HG03095 (cell line): ENCODE measurements around the gene FARP2.
"Not testable (repeated sequence)": the region's sequence is repeated elsewhere in the genome, so short reads cannot be mapped to it uniquely, and the experiment has no call there.

Source experiments
- ATAC-seq: cut with Tn5 transposase; IDR thresholded peaks from one replicate; pipeline ENCODE4 v1.9.1; 2021; ENCODE audit warnings: moderate library complexity; ENCODE audit not compliant: unreplicated experiment

The FARP2 gene, protein sequence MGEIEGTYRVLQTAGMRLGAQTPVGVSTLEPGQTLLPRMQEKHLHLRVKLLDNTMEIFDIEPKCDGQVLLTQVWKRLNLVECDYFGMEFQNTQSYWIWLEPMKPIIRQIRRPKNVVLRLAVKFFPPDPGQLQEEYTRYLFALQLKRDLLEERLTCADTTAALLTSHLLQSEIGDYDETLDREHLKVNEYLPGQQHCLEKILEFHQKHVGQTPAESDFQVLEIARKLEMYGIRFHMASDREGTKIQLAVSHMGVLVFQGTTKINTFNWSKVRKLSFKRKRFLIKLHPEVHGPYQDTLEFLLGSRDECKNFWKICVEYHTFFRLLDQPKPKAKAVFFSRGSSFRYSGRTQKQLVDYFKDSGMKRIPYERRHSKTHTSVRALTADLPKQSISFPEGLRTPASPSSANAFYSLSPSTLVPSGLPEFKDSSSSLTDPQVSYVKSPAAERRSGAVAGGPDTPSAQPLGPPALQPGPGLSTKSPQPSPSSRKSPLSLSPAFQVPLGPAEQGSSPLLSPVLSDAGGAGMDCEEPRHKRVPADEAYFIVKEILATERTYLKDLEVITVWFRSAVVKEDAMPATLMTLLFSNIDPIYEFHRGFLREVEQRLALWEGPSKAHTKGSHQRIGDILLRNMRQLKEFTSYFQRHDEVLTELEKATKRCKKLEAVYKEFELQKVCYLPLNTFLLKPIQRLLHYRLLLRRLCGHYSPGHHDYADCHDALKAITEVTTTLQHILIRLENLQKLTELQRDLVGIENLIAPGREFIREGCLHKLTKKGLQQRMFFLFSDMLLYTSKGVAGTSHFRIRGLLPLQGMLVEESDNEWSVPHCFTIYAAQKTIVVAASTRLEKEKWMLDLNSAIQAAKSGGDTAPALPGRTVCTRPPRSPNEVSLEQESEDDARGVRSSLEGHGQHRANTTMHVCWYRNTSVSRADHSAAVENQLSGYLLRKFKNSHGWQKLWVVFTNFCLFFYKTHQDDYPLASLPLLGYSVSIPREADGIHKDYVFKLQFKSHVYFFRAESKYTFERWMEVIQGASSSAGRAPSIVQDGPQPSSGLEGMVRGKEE

GRCh38 chr2:241355983-241356870, at the start of gene FARP2:
FARP2 (plus strand) TSS chr2:241356285; CDS start chr2:241373108, 16,823 bp downstream.
- ATAC-seq = peak; percentile 77

- ATAC-seq = no peak
Observed at GRCh38 chr2:241307055-241307454, 49.0 kb upstream of the FARP2 start.

DNA sequence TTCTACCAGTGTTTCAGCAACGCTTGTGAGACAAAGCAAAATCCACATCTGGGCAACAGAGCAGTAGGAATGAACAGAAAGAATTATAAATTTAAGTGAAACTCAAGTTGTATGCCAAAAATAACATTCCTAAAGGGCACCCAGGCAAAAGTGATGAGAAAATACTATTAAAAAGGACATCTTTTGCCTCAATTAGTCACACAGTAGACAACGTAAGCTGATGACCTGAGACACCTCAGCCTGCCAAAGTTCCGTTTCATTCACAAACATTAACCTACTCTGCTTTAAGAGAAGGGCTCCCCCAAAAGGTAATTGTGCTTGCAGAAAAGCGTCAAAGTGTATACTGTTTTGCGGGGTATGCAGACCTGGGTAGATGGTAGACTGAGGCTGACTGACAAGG, 47.8 kb upstream of the FARP2 start:
- no peak for ATAC-seq

DNA sequence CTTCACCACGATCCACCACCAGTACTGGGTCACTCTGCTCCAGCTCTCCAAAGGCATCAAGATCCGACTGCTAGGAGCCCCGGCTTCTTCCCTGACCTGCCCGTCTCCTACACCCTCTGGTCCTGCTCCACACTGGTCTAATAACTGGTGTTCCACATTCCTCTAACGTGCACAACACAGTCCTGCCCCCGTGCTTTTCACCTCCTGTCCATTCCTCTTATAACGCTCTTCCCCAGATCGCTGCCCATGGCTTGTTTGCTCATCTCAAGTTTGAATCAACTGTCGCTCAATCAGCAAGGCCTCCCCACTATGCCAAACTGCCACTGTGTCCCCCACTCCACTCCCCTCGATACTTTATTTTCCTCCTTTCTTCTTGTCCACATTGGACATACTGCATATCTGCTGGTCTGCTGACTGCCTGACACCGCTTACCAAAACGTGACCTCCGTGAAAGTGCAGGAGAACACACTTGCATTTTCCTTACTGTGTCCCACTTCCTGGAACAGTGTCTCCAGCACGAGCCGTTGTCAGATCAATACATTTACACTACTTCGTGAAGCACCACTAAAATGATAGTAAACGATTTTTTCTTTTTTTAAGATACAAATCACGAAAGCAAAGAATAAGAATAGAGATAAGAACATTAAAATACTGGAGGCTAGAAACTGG, 47.1 kb upstream of the FARP2 start:
- no peak for ATAC-seq

- ATAC-seq = peak; percentile 43
Observed at GRCh38 chr2:241309684-241310117, 46.4 kb upstream of the FARP2 start.

- ATAC-seq = no peak
Observed at GRCh38 chr2:241310917-241311566, 45.0 kb upstream of the FARP2 start.

- no peak for ATAC-seq
Observed at GRCh38 chr2:241312082-241312481, 44.0 kb upstream of the FARP2 start.

GRCh38 chr2:241313543-241314095, 42.5 kb upstream of the FARP2 start:
- no peak for ATAC-seq

DNA sequence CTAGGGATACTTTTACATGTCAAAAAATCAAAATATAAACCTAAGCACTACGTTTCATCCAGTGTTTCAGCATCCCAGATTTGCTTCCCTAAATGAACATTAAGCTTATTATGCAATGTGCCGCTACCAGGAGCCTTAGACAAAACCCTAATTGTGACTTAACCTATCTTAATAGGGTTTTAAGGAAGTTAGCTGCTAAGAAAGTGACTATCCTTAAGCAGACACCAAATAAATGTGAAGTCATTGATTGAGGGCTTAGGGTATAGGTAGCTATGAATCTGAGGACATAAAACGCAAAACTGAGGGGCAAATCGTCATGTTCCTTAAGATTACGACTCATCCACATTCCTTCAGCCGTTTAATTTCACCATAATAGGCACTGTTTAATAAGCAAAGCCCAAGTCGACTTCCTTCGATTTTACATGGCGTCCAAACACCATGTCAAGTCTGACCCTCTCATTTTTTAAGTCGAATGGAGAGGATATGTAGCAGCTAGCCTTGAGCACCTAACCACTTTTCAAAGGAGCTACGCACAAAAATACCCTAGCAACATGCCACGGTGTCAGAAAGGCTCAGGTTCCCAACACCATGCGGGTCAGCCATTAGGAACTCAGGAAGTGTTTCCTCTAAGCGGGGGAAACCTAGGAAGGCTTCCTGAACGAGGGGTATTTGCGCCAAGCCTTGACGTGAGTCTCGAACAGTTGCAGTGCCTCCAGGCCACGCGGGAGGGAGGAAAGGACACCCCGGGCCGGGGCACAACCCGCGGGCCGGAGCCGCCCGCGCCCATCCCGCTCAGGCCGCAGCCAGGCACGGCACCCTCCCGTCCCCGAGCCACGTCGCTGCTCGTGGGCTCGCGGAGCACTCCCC, 41.6 kb upstream of the FARP2 start:
- no peak for ATAC-seq

GRCh38 chr2:241315093-241315878, 40.8 kb upstream of the FARP2 start, which contains the start of gene HDLBP:
HDLBP (minus strand) TSS chr2:241315672; CDS start chr2:241266869, 48,803 bp downstream.
- peak; percentile 67 for ATAC-seq

DNA sequence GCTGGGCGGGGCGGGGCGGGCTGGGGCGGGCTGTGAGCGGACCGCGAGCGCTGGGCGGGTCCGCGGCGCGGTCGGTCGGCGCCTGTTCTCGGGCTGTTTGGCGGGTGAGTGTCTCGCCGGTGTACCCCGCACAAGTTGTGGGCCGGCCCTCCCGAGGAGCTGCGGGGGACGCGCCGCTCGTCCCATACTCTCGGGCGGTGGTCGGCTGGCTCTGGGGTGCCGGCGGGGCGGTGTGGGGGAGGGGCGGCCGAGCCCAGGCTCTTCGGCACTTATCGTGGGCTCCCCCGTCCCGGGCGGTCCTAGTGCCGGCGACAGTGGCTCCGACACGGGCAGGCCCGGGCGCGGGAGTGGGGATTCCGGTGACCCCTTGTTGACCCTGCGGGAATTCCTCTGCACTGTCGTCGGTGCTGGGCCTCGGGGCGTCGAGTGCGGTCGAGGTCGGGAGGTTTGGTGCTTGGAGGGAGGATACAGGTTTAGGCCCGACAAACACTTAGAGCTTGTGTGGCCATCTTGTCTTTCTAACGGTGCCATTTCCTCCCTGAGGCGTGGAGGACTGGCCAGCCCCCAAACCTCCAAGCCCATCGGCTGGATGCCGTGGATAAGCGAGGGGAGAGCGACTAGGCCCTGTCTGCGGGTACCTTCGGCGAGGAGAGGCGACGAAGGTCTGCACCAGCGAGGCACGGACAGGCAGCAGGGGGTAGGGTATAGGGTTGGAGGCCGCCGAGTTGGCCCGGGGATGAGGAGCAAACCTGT, 40.0 kb upstream of the FARP2 start, which contains the start of gene SEPTIN2:
SEPTIN2 (plus strand) TSS at position 47 of the 753 bp plus-strand sequence. CDS start 8,308 bp downstream, outside the sequence.
- peak; percentile 30 for ATAC-seq

DNA sequence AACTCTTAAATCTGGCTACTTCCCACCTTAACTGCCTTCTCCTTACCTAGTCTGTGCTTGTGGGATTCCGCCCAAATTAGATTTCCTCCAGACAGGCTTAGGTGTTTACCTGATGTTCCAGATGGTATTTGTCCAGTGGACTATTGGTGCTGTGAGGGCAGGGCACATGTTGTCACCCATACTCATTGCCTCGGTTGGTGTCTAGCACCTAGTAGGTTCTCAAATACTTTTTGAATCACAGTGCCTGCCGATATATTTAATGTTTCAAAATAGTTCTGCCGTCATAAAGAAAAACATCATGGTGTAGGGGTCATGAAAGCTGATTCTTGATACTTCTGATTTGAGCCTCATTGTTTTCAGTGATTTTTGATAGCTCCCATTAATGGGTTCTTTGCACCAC, 39.3 kb upstream of the FARP2 start:
- ATAC-seq = no peak

- ATAC-seq = no peak
Observed at GRCh38 chr2:241317391-241317790, 38.7 kb upstream of the FARP2 start.

DNA sequence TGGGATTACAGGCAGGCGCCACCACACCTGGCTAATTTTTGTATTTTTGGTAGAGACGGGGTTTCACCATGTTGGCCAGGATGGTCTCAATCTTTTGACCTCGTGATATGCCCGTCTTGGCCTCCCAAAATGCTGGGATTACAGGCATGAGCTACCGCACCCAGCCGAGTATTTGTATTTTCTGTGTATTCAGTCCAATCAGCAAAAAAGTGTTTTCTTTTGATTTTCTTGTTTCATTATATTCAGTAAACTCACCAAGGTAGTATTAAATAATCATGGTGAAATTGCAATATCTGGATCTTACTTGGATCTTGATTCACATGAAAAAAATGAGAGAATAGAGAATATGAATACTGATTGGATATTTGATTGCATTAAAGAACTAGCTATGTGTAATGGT, 37.3 kb upstream of the FARP2 start:
- not testable (repeated sequence) for ATAC-seq

GRCh38 chr2:241320394-241320793, 35.7 kb upstream of the FARP2 start:
- ATAC-seq = no peak

DNA sequence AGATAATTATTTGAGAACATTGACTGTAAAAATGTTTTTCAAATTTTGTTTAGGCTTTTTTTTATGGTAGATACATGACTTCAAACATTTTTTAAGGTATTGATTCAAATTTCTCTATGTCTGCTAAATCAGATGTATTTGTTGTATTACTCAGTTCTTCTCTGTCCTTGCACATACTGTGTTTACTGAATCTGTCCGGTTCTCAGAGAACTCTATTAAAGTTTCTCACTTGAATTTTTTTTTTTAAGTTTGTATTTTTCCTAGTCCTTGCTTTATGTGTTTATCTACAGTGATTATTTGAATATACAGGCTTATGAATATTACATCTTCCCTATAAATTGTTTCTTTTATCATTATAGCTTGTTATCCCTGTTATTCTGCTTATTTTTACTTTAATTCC, 35.1 kb upstream of the FARP2 start:
- no peak for ATAC-seq
